PC-9 (cell line): ENCODE measurements around the gene IDS. TPM values are rescaled to one million over a fixed set of nuclear protein-coding genes. Genes with fewer than 3 reads are reported as not detected.

Source experiments
- BruUV-seq: library from RNA; stranded (reverse); fragments of 400-500 nt; replicated peaks from 2 replicates; lab custom pipeline; 2021; lab: Mats Ljungman, UMichigan
- CTCF ChIA-PET: fragments of 300-600 bp; sonication (Branson Sonifier 250); formaldehyde crosslinking; loops from one replicate; lab custom pipeline; 2022; ENCODE audit warnings: antibody characterized with exemption; lab: Charles Lee
- POLR2A ChIA-PET: fragments of 300-600 bp; sonication (Branson Sonifier 250); formaldehyde crosslinking; loops from one replicate; lab custom pipeline; 2022; ENCODE audit warnings: antibody characterized with exemption; ENCODE audit not compliant: unreplicated experiment; lab: Charles Lee
- DNase-seq, 2 experiments: peaks; one replicate each; pipeline versions ENCODE4 v3.0.0 to v3.0.0-alpha.2; 2015 to 2022; ENCODE audit warnings: mixed read lengths in 1 of 2
- H2AFZ ChIP-seq: fragments of 200-600 bp; sonication (generic); 2 replicates; pipeline ENCODE4 v1.8.1; 2017; ENCODE audit warnings: antibody characterized with exemption
- H3F3A ChIP-seq: fragments of 200-600 bp; sonication (generic); 2 replicates; pipeline ENCODE4 v1.8.1; 2017; ENCODE audit warnings: antibody characterized with exemption, mild to moderate bottlenecking, low read depth; ENCODE audit not compliant: insufficient read depth
- H3K27ac ChIP-seq: fragments of 200-600 bp; sonication (generic); 2 replicates; pipeline ENCODE4 v1.6.1; 2016; ENCODE audit warnings: mixed run types
- H3K27me3 ChIP-seq: fragments of 200-600 bp; sonication (generic); 2 replicates; pipeline ENCODE4 v1.6.1; 2016; ENCODE audit warnings: low read depth, mixed run types; ENCODE audit not compliant: insufficient read depth
- H3K36me3 ChIP-seq: fragments of 200-600 bp; sonication (generic); 2 replicates; pipeline ENCODE4 v1.6.1; 2016; ENCODE audit warnings: low read depth, mixed run types
- H3K4me1 ChIP-seq: fragments of 200-600 bp; sonication (generic); replicated peaks from 2 replicates; pipeline ENCODE4 v1.6.1; 2016; ENCODE audit warnings: mixed run types; ENCODE audit not compliant: insufficient read depth
- H3K4me2 ChIP-seq: fragments of 200-600 bp; sonication (generic); 2 replicates; pipeline ENCODE4 v1.6.1; 2017; ENCODE audit warnings: mixed run types
- H3K4me3 ChIP-seq: fragments of 200-600 bp; sonication (generic); 2 replicates; pipeline ENCODE4 v1.6.1; 2016; ENCODE audit warnings: mixed run types
- H3K79me2 ChIP-seq: fragments of 200-600 bp; sonication (generic); 2 replicates; pipeline ENCODE4 v1.6.1; 2017; ENCODE audit warnings: low read depth, mixed run types
- H3K9me2 ChIP-seq: fragments of 200-600 bp; sonication (generic); 2 replicates; pipeline ENCODE4 v1.8.1; 2017; ENCODE audit warnings: mild to moderate bottlenecking; ENCODE audit not compliant: insufficient read depth
- H3K9me3 ChIP-seq: fragments of 200-600 bp; sonication (generic); 2 replicates; pipeline ENCODE4 v1.8.1; 2016; ENCODE audit warnings: low read depth; ENCODE audit not compliant: insufficient read depth
- H4K20me1 ChIP-seq: fragments of 200-600 bp; sonication (generic); 2 replicates; pipeline ENCODE4 v1.8.1; 2017; ENCODE audit not compliant: insufficient read depth
- CTCF ChIP-seq: fragments of 200-600 bp; sonication (generic); conservative IDR thresholded peaks from 2 replicates; pipeline ENCODE4 v1.6.1; 2017; ENCODE audit warnings: mixed run types, antibody characterized with exemption, mild to moderate bottlenecking, moderate library complexity
- EZH2 ChIP-seq: fragments of 200-600 bp; sonication (generic); IDR thresholded peaks from 2 replicates; pipeline ENCODE4 v1.8.0; 2017; ENCODE audit warnings: antibody characterized with exemption, low read depth
- intact Hi-C: fragments of 100-400 bp; cut with micrococcal nuclease; formaldehyde crosslinking; loops from one replicate; pipeline ENCODE4 v1.10.0; 2022; ENCODE audit not compliant: unreplicated experiment
- total RNA-seq: library from RNA; stranded (reverse); gene quantifications from 2 replicates; pipeline ENCODE4 v1.2.3, GENCODE V29; 2021

Gene IDS
- total RNA-seq, 1 experiment from 2014 or later = 214 TPM

- H3K9me2 ChIP-seq = no peaks in the 10 kb centered on the region
- H3K27me3 ChIP-seq = no peaks in the 10 kb centered on the region
- H3K27ac ChIP-seq = no peak overlapping the region
- H3K4me2 ChIP-seq = no peak overlapping the region
- H3F3A ChIP-seq = no peaks in the 10 kb centered on the region
- peak in 1 of 2 experiments; percentile 31 for DNase-seq
- H3K79me2 ChIP-seq = no peaks in the 10 kb centered on the region
- TF ChIP-seq CTCF (no peak), EZH2 (no peak)
- H3K36me3 ChIP-seq = peaks cover 5% of the 10 kb centered on the region; the same call in 1 of the 2 replicates
- H4K20me1 ChIP-seq = no peaks in the 10 kb centered on the region
- H2AFZ ChIP-seq = no peak overlapping the region
- H3K4me3 ChIP-seq = no peak overlapping the region
- BruUV-seq = no TSS peak
- ChIA-PET POLR2A (no interaction called here), CTCF (no interaction called here)
- H3K4me1 ChIP-seq = peaks cover 7% of the 10 kb centered on the region; the same call in 1 of the 2 replicates
- H3K9me3 ChIP-seq = no peaks in the 10 kb centered on the region
- intact Hi-C loops = loop anchor here (10.0 kb wide), 1 partner anchor 192 kb away; no protein-coding TSS in a partner anchor
Measured at GRCh38 chrX:149476513-149476912, 28.6 kb downstream of the IDS start.

GRCh38 chrX:149473966-149474365 is 31.1 kb downstream of the IDS start:
- Histone ChIP-seq H3K4me1 (peaks cover 7% of the 10 kb centered on the region; the same call in 1 of the 2 replicates), H2AFZ (no peak overlapping the region), H3K36me3 (peaks cover 5% of the 10 kb centered on the region; the same call in 1 of the 2 replicates), H3K27me3 (peaks cover 17% of the 10 kb centered on the region), H4K20me1 (no peaks in the 10 kb centered on the region), H3K4me2 (no peak overlapping the region), H3K9me2 (no peaks in the 10 kb centered on the region), H3K27ac (no peak overlapping the region), H3F3A (no peaks in the 10 kb centered on the region), H3K4me3 (no peak overlapping the region), H3K79me2 (no peaks in the 10 kb centered on the region), H3K9me3 (no peaks in the 10 kb centered on the region)
- no peak for DNase-seq
- TF ChIP-seq EZH2 (no peak), CTCF (no peak)
- ChIA-PET POLR2A (no interaction called here), CTCF (no interaction called here)
- intact Hi-C loops = loop anchor here (10.0 kb wide), 1 partner anchor 189 kb away; no protein-coding TSS in a partner anchor
- no TSS peak for BruUV-seq

- Histone ChIP-seq H3K4me3 (no peak overlapping the region), H3K36me3 (no peaks in the 10 kb centered on the region), H4K20me1 (no peaks in the 10 kb centered on the region), H2AFZ (no peak overlapping the region), H3K27me3 (peaks cover 26% of the 10 kb centered on the region), H3K4me2 (no peak overlapping the region), H3K27ac (no peak overlapping the region), H3F3A (no peaks in the 10 kb centered on the region), H3K9me3 (no peaks in the 10 kb centered on the region), H3K9me2 (no peaks in the 10 kb centered on the region), H3K4me1 (peaks cover 7% of the 10 kb centered on the region; the same call in 1 of the 2 replicates), H3K79me2 (no peaks in the 10 kb centered on the region)
- ChIA-PET CTCF (no interaction called here), POLR2A (interaction anchor here (0.7 kb wide), 1 partner anchor 39 kb away, joined by 3 read pairs; no protein-coding TSS in a partner anchor)
- intact Hi-C loops = loop anchor here (10.0 kb wide), 1 partner anchor 188 kb away; no protein-coding TSS in a partner anchor
- TF ChIP-seq CTCF (no peak), EZH2 (no peak)
- DNase-seq = no peak
- no TSS peak for BruUV-seq
Measured at GRCh38 chrX:149473092-149473491, 32.0 kb downstream of the IDS start.
